ENCODE results near the gene COL5A1.

COL5A1 gene

GRCh38 chr9:134600836-134601638 is 40.6 kb upstream of the COL5A1 start:
- no peak overlapping the region for H3K4me3 Mint-ChIP-seq
- H3K9me3 Mint-ChIP-seq = no peaks in the 10 kb centered on the region
- H3K4me1 Mint-ChIP-seq = no peaks in the 10 kb centered on the region
- ATAC-seq (replicated peaks; ENCODE audit: extremely low read depth, poor library complexity, severe bottlenecking) (no peak), DNase-seq (ENCODE audit: low spot score in 2 of 2) (peak in 1 of 2 donors; percentile 5)
- no peaks in the 10 kb centered on the region for H3K27me3 Mint-ChIP-seq
- peaks cover 2% of the 10 kb centered on the region for H3K36me3 Mint-ChIP-seq (ENCODE audit: insufficient read depth)
- no peak overlapping the region for H3K27ac Mint-ChIP-seq (ENCODE audit: low read depth)

GRCh38 chr9:134601764-134602163 is 39.8 kb upstream of the COL5A1 start:
- Mint-ChIP-seq H3K27ac (ENCODE audit: low read depth) (no peak overlapping the region), H3K4me1 (no peaks in the 10 kb centered on the region), H3K9me3 (no peaks in the 10 kb centered on the region), H3K4me3 (no peak overlapping the region), H3K36me3 (ENCODE audit: insufficient read depth) (peaks cover 2% of the 10 kb centered on the region), H3K27me3 (no peaks in the 10 kb centered on the region)
- ATAC-seq (replicated peaks; ENCODE audit: extremely low read depth, poor library complexity, severe bottlenecking) (no peak), DNase-seq (ENCODE audit: low spot score in 2 of 2) (no peak)

GRCh38 chr9:134602547-134603362 is 38.8 kb upstream of the COL5A1 start:
- no peak for ATAC-seq (replicated peaks; ENCODE audit: extremely low read depth, poor library complexity, severe bottlenecking)
- Mint-ChIP-seq H3K4me1 (no peaks in the 10 kb centered on the region), H3K4me3 (no peak overlapping the region), H3K27ac (ENCODE audit: low read depth) (no peak overlapping the region), H3K36me3 (ENCODE audit: insufficient read depth) (peaks cover 2% of the 10 kb centered on the region), H3K9me3 (no peaks in the 10 kb centered on the region), H3K27me3 (no peaks in the 10 kb centered on the region)
- peak in 1 of 2 donors; percentile 6 for DNase-seq (ENCODE audit: low spot score in 2 of 2)

- peaks cover 9% of the 10 kb centered on the region for H3K27me3 Mint-ChIP-seq
- DNase-seq (ENCODE audit: low spot score in 2 of 2) = no peak
- no peaks in the 10 kb centered on the region for H3K9me3 Mint-ChIP-seq
- no peaks in the 10 kb centered on the region for H3K4me1 Mint-ChIP-seq
- no peak overlapping the region for H3K4me3 Mint-ChIP-seq
- H3K36me3 Mint-ChIP-seq (ENCODE audit: insufficient read depth) = peaks cover 2% of the 10 kb centered on the region
- H3K27ac Mint-ChIP-seq (ENCODE audit: low read depth) = no peak overlapping the region
- no peak for ATAC-seq (replicated peaks; ENCODE audit: extremely low read depth, poor library complexity, severe bottlenecking)
Observed at GRCh38 chr9:134604834-134605233, 36.8 kb upstream of the COL5A1 start.

- Mint-ChIP-seq H3K27ac (ENCODE audit: low read depth) (no peak overlapping the region), H3K4me3 (no peak overlapping the region), H3K9me3 (no peaks in the 10 kb centered on the region), H3K36me3 (ENCODE audit: insufficient read depth) (peaks cover 2% of the 10 kb centered on the region), H3K4me1 (no peaks in the 10 kb centered on the region), H3K27me3 (peaks cover 15% of the 10 kb centered on the region)
- ATAC-seq (replicated peaks; ENCODE audit: extremely low read depth, poor library complexity, severe bottlenecking) = no peak
- peak in 1 of 2 donors; percentile 11 for DNase-seq (ENCODE audit: low spot score in 2 of 2)
Observed at GRCh38 chr9:134605351-134605965, 36.1 kb upstream of the COL5A1 start.

- H3K4me3 Mint-ChIP-seq = no peak overlapping the region
- no peaks in the 10 kb centered on the region for H3K4me1 Mint-ChIP-seq
- peaks cover 20% of the 10 kb centered on the region for H3K27me3 Mint-ChIP-seq
- DNase-seq (ENCODE audit: low spot score in 2 of 2) (no peak), ATAC-seq (replicated peaks; ENCODE audit: extremely low read depth, poor library complexity, severe bottlenecking) (no peak)
- H3K27ac Mint-ChIP-seq (ENCODE audit: low read depth) = no peak overlapping the region
- H3K9me3 Mint-ChIP-seq = no peaks in the 10 kb centered on the region
- peaks cover 2% of the 10 kb centered on the region for H3K36me3 Mint-ChIP-seq (ENCODE audit: insufficient read depth)
Observed at GRCh38 chr9:134605966-134606357, 35.6 kb upstream of the COL5A1 start.

GRCh38 chr9:134606951-134607731 is 34.5 kb upstream of the COL5A1 start:
- peaks cover 32% of the 10 kb centered on the region for H3K27me3 Mint-ChIP-seq
- no peak for DNase-seq (ENCODE audit: low spot score in 2 of 2)
- peaks cover 2% of the 10 kb centered on the region for H3K36me3 Mint-ChIP-seq (ENCODE audit: insufficient read depth)
- H3K9me3 Mint-ChIP-seq = peaks cover 4% of the 10 kb centered on the region
- H3K4me1 Mint-ChIP-seq = no peaks in the 10 kb centered on the region
- no peak for ATAC-seq (replicated peaks; ENCODE audit: extremely low read depth, poor library complexity, severe bottlenecking)
- H3K27ac Mint-ChIP-seq (ENCODE audit: low read depth) = no peak overlapping the region
- no peak overlapping the region for H3K4me3 Mint-ChIP-seq

- no peak for ATAC-seq (replicated peaks; ENCODE audit: extremely low read depth, poor library complexity, severe bottlenecking)
- peaks cover 40% of the 10 kb centered on the region for H3K27me3 Mint-ChIP-seq
- H3K27ac Mint-ChIP-seq (ENCODE audit: low read depth) = no peak overlapping the region
- H3K9me3 Mint-ChIP-seq = peaks cover 8% of the 10 kb centered on the region
- H3K4me1 Mint-ChIP-seq = no peaks in the 10 kb centered on the region
- peaks cover 2% of the 10 kb centered on the region for H3K36me3 Mint-ChIP-seq (ENCODE audit: insufficient read depth)
- no peak overlapping the region for H3K4me3 Mint-ChIP-seq
- no peak for DNase-seq (ENCODE audit: low spot score in 2 of 2)
Observed at GRCh38 chr9:134607971-134608370, 33.6 kb upstream of the COL5A1 start.

GRCh38 chr9:134611046-134611445 is 30.6 kb upstream of the COL5A1 start:
- ATAC-seq (replicated peaks; ENCODE audit: extremely low read depth, poor library complexity, severe bottlenecking) (no peak), DNase-seq (ENCODE audit: low spot score in 2 of 2) (no peak)
- H3K4me1 Mint-ChIP-seq = no peaks in the 10 kb centered on the region
- H3K4me3 Mint-ChIP-seq = no peak overlapping the region
- H3K36me3 Mint-ChIP-seq (ENCODE audit: insufficient read depth) = no peaks in the 10 kb centered on the region
- peaks cover 8% of the 10 kb centered on the region for H3K9me3 Mint-ChIP-seq
- no peak overlapping the region for H3K27ac Mint-ChIP-seq (ENCODE audit: low read depth)
- peaks cover 41% of the 10 kb centered on the region for H3K27me3 Mint-ChIP-seq

- no peak for DNase-seq (ENCODE audit: low spot score in 2 of 2)
- H3K4me3 Mint-ChIP-seq = no peak overlapping the region
- H3K4me1 Mint-ChIP-seq = no peaks in the 10 kb centered on the region
- peaks cover 41% of the 10 kb centered on the region for H3K27me3 Mint-ChIP-seq
- peaks cover 8% of the 10 kb centered on the region for H3K9me3 Mint-ChIP-seq
- ATAC-seq (replicated peaks; ENCODE audit: extremely low read depth, poor library complexity, severe bottlenecking) = no peak
- no peaks in the 10 kb centered on the region for H3K36me3 Mint-ChIP-seq (ENCODE audit: insufficient read depth)
- no peak overlapping the region for H3K27ac Mint-ChIP-seq (ENCODE audit: low read depth)
Observed at GRCh38 chr9:134612309-134612708, 29.3 kb upstream of the COL5A1 start.

- ATAC-seq (replicated peaks; ENCODE audit: extremely low read depth, poor library complexity, severe bottlenecking) = no peak
- DNase-seq (ENCODE audit: low spot score in 2 of 2) = no peak
Observed at GRCh38 chr9:134612715-134613114, 28.9 kb upstream of the COL5A1 start.

GRCh38 chr9:134614256-134614655 is 27.3 kb upstream of the COL5A1 start:
- H3K36me3 Mint-ChIP-seq (ENCODE audit: insufficient read depth) = no peaks in the 10 kb centered on the region
- H3K9me3 Mint-ChIP-seq = peaks cover 8% of the 10 kb centered on the region
- DNase-seq (ENCODE audit: low spot score in 2 of 2) (no peak), ATAC-seq (replicated peaks; ENCODE audit: extremely low read depth, poor library complexity, severe bottlenecking) (no peak)
- no peak overlapping the region for H3K4me3 Mint-ChIP-seq
- peaks cover 54% of the 10 kb centered on the region for H3K27me3 Mint-ChIP-seq
- H3K27ac Mint-ChIP-seq (ENCODE audit: low read depth) = no peak overlapping the region
- H3K4me1 Mint-ChIP-seq = no peaks in the 10 kb centered on the region

More at GRCh38 chr9:134612715-134613114, 28.9 kb upstream of the COL5A1 start:
- Mint-ChIP-seq H3K27me3 (peaks cover 41% of the 10 kb centered on the region), H3K27ac (ENCODE audit: low read depth) (no peak overlapping the region), H3K9me3 (peaks cover 8% of the 10 kb centered on the region), H3K4me3 (no peak overlapping the region), H3K4me1 (no peaks in the 10 kb centered on the region), H3K36me3 (ENCODE audit: insufficient read depth) (no peaks in the 10 kb centered on the region)

Measured in central memory CD8-positive, alpha-beta T cell (primary cell).